ENCODE measurements around the gene SMYD4. TPM values are rescaled to one million over a fixed set of nuclear protein-coding genes. Genes with fewer than 3 reads are reported as not detected.

The SMYD4 gene
- total and polyA plus RNA-seq, 10 of the 15 experiments (the other 5 are each of a cell fraction or from before 2014, with no cell fraction given) = 2.1 to 18.8 (median 13.7) TPM

DNA sequence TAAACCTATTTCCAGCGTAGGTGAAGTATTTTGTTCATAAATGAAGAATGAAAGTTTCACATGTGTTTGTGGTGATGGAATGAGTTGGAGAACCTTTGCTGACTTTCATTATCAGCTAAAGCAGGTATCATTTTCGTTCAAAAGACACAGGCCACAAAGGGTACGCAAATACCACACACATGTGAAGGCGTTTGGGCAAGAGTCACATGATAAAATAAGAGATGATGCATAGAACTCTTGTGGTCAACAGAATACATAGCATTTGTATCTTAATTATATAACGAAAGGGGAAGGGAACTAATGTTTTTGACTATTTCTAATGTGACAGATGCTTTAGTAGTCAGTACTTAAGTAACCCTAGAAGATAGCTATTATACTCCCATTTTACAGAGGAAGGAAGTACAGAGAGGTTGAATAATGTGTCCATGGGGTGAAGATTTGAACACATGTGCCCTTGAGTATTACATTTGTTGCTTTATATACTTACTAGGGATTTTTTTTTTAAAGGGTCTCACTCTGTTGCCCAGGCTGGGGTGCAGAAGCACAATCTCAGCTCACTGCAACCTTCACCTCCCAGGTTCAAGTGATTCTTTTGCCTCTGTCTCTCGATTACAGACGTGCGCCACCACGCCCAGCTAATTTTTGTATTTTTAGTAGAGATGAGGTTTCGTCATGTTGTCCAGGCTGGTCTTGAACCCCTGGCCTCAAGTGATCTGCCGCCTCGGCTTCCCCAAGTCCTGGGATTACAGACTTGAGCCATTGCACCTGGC is 4.9 kb upstream of the SMYD4 start (continued):
- TF ChIP-seq, protein P1, sequence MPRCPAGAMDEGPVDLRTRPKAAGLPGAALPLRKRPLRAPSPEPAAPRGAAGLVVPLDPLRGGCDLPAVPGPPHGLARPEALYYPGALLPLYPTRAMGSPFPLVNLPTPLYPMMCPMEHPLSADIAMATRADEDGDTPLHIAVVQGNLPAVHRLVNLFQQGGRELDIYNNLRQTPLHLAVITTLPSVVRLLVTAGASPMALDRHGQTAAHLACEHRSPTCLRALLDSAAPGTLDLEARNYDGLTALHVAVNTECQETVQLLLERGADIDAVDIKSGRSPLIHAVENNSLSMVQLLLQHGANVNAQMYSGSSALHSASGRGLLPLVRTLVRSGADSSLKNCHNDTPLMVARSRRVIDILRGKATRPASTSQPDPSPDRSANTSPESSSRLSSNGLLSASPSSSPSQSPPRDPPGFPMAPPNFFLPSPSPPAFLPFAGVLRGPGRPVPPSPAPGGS (IDR thresholded peaks at IDR 0.05; ENCODE audit: borderline replicate concordance, insufficient read depth, low read depth, low read length, poor library complexity, severe bottlenecking) = no peak
- TF ChIP-seq FOXK2 (IDR thresholded peaks at IDR 0.05) = peak; percentile 11; the same call in 1 of the 2 replicates
- peak; percentile 83 for TF ChIP-seq SMARCA5 (IDR thresholded peaks at IDR 0.05)
- 0 out of 2 replicates have a peak, but pooled peaks have one; percentile 58 for TF ChIP-seq STAT3 (IDR thresholded peaks at IDR 0.05; ENCODE audit: low read depth, low read length)
- TF ChIP-seq RFX5 (IDR thresholded peaks at IDR 0.05; ENCODE audit: low read depth, low read length) = no peak
- TF ChIP-seq KDM1A (IDR thresholded peaks at IDR 0.05; ENCODE audit: borderline replicate concordance) = no peak
- TF ChIP-seq, protein P2, sequence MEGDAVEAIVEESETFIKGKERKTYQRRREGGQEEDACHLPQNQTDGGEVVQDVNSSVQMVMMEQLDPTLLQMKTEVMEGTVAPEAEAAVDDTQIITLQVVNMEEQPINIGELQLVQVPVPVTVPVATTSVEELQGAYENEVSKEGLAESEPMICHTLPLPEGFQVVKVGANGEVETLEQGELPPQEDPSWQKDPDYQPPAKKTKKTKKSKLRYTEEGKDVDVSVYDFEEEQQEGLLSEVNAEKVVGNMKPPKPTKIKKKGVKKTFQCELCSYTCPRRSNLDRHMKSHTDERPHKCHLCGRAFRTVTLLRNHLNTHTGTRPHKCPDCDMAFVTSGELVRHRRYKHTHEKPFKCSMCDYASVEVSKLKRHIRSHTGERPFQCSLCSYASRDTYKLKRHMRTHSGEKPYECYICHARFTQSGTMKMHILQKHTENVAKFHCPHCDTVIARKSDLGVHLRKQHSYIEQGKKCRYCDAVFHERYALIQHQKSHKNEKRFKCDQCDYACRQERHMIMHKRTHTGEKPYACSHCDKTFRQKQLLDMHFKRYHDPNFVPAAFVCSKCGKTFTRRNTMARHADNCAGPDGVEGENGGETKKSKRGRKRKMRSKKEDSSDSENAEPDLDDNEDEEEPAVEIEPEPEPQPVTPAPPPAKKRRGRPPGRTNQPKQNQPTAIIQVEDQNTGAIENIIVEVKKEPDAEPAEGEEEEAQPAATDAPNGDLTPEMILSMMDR (IDR thresholded peaks at IDR 0.05 in 2 of 3, conservative IDR thresholded peaks at IDR 0.05 in 1 of 3; ENCODE audit: control insufficient read depth in 2 of 3, extremely low read depth in 1 of 3, insufficient read depth in 1 of 3, low read depth in 3 of 3, low read length in 3 of 3) = no peak
- peak; percentile 92 to 94 for TF ChIP-seq BHLHE40 (IDR thresholded peaks at IDR 0.05; ENCODE audit: borderline replicate concordance in 1 of 2, low read depth in 2 of 2, low read length in 1 of 2)
- TF ChIP-seq, protein P3, sequence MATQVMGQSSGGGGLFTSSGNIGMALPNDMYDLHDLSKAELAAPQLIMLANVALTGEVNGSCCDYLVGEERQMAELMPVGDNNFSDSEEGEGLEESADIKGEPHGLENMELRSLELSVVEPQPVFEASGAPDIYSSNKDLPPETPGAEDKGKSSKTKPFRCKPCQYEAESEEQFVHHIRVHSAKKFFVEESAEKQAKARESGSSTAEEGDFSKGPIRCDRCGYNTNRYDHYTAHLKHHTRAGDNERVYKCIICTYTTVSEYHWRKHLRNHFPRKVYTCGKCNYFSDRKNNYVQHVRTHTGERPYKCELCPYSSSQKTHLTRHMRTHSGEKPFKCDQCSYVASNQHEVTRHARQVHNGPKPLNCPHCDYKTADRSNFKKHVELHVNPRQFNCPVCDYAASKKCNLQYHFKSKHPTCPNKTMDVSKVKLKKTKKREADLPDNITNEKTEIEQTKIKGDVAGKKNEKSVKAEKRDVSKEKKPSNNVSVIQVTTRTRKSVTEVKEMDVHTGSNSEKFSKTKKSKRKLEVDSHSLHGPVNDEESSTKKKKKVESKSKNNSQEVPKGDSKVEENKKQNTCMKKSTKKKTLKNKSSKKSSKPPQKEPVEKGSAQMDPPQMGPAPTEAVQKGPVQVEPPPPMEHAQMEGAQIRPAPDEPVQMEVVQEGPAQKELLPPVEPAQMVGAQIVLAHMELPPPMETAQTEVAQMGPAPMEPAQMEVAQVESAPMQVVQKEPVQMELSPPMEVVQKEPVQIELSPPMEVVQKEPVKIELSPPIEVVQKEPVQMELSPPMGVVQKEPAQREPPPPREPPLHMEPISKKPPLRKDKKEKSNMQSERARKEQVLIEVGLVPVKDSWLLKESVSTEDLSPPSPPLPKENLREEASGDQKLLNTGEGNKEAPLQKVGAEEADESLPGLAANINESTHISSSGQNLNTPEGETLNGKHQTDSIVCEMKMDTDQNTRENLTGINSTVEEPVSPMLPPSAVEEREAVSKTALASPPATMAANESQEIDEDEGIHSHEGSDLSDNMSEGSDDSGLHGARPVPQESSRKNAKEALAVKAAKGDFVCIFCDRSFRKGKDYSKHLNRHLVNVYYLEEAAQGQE (IDR thresholded peaks at IDR 0.05; ENCODE audit: low read depth, low read length) = no peak
- no peak for TF ChIP-seq YY1 (IDR thresholded peaks at IDR 0.05; ENCODE audit: low read depth, low read length)
- no peak for TF ChIP-seq CBX3 (IDR thresholded peaks at IDR 0.05; ENCODE audit: borderline replicate concordance, low read depth)
- TF ChIP-seq SREBF1 (IDR thresholded peaks at IDR 0.05; ENCODE audit: low read length) = no peak
- TF ChIP-seq, protein P4, sequence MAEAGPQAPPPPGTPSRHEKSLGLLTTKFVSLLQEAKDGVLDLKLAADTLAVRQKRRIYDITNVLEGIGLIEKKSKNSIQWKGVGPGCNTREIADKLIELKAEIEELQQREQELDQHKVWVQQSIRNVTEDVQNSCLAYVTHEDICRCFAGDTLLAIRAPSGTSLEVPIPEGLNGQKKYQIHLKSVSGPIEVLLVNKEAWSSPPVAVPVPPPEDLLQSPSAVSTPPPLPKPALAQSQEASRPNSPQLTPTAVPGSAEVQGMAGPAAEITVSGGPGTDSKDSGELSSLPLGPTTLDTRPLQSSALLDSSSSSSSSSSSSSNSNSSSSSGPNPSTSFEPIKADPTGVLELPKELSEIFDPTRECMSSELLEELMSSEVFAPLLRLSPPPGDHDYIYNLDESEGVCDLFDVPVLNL (IDR thresholded peaks at IDR 0.05; ENCODE audit: low read depth, low read length) = no peak
- TF ChIP-seq, protein P5, sequence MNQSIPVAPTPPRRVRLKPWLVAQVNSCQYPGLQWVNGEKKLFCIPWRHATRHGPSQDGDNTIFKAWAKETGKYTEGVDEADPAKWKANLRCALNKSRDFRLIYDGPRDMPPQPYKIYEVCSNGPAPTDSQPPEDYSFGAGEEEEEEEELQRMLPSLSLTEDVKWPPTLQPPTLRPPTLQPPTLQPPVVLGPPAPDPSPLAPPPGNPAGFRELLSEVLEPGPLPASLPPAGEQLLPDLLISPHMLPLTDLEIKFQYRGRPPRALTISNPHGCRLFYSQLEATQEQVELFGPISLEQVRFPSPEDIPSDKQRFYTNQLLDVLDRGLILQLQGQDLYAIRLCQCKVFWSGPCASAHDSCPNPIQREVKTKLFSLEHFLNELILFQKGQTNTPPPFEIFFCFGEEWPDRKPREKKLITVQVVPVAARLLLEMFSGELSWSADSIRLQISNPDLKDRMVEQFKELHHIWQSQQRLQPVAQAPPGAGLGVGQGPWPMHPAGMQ (IDR thresholded peaks at IDR 0.05; ENCODE audit: borderline replicate concordance) = no peak
- TF ChIP-seq, protein P6, sequence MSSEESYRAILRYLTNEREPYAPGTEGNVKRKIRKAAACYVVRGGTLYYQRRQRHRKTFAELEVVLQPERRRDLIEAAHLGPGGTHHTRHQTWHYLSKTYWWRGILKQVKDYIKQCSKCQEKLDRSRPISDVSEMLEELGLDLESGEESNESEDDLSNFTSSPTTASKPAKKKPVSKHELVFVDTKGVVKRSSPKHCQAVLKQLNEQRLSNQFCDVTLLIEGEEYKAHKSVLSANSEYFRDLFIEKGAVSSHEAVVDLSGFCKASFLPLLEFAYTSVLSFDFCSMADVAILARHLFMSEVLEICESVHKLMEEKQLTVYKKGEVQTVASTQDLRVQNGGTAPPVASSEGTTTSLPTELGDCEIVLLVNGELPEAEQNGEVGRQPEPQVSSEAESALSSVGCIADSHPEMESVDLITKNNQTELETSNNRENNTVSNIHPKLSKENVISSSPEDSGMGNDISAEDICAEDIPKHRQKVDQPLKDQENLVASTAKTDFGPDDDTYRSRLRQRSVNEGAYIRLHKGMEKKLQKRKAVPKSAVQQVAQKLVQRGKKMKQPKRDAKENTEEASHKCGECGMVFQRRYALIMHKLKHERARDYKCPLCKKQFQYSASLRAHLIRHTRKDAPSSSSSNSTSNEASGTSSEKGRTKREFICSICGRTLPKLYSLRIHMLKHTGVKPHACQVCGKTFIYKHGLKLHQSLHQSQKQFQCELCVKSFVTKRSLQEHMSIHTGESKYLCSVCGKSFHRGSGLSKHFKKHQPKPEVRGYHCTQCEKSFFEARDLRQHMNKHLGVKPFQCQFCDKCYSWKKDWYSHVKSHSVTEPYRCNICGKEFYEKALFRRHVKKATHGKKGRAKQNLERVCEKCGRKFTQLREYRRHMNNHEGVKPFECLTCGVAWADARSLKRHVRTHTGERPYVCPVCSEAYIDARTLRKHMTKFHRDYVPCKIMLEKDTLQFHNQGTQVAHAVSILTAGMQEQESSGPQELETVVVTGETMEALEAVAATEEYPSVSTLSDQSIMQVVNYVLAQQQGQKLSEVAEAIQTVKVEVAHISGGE (CRISPR knock-in tag; IDR thresholded peaks at IDR 0.05) = no peak

Measured in GM12878 (cell line).